HepG2 (cell line): ENCODE data around the gene NOTO.

Experiments
- MAFK ChIP-seq, 2 experiments: IDR thresholded peaks in 1 of 2; conservative IDR thresholded peaks in 1 of 2; 2 replicates each; pipeline ENCODE4 v1.6.1; 2011; ENCODE audit warnings: improper control_type of control experiment in 2 of 2, low read length in 2 of 2
- TF ChIP-seq, protein P1 (sequence below): sonication (generic); formaldehyde crosslinking; IDR thresholded peaks from 2 replicates; pipeline ENCODE4 v1.5.0; 2020; ENCODE audit warnings: mild to moderate bottlenecking, missing genetic modification reagents, moderate library complexity
- TF ChIP-seq, protein P2 (sequence below): sonication (generic); formaldehyde crosslinking; IDR thresholded peaks from 2 replicates; pipeline ENCODE4 v1.4.0; 2020; ENCODE audit warnings: missing genetic modification reagents

DNA sequence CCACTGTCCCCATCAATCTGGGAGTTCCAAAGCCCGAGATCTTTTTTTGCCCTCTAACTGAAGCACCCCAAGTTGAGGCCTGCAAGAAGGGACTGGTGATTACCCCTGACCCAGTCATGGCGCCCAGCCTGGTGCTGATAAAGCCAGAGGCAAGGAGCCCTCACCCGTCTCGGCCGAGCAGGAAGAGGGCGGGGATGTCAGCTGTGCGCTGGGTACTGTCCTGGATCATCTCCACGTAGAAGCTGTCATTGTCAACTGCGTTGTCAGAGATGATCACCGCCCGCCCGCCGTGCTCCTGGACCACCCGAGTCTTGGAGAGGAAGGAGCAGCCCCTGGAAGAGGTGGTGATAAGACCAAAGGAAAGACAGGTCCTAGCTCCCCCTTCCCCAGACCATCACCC is 26.3 kb downstream of the NOTO start:
- TF ChIP-seq MAFK (conservative IDR thresholded peaks at IDR 0.05 in 1 of 2, IDR thresholded peaks at IDR 0.05 in 1 of 2; ENCODE audit: low read length in 2 of 2) = no peak
- TF ChIP-seq, protein P1, sequence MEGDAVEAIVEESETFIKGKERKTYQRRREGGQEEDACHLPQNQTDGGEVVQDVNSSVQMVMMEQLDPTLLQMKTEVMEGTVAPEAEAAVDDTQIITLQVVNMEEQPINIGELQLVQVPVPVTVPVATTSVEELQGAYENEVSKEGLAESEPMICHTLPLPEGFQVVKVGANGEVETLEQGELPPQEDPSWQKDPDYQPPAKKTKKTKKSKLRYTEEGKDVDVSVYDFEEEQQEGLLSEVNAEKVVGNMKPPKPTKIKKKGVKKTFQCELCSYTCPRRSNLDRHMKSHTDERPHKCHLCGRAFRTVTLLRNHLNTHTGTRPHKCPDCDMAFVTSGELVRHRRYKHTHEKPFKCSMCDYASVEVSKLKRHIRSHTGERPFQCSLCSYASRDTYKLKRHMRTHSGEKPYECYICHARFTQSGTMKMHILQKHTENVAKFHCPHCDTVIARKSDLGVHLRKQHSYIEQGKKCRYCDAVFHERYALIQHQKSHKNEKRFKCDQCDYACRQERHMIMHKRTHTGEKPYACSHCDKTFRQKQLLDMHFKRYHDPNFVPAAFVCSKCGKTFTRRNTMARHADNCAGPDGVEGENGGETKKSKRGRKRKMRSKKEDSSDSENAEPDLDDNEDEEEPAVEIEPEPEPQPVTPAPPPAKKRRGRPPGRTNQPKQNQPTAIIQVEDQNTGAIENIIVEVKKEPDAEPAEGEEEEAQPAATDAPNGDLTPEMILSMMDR (CRISPR knock-in tag) = no peak
- TF ChIP-seq, protein P2, sequence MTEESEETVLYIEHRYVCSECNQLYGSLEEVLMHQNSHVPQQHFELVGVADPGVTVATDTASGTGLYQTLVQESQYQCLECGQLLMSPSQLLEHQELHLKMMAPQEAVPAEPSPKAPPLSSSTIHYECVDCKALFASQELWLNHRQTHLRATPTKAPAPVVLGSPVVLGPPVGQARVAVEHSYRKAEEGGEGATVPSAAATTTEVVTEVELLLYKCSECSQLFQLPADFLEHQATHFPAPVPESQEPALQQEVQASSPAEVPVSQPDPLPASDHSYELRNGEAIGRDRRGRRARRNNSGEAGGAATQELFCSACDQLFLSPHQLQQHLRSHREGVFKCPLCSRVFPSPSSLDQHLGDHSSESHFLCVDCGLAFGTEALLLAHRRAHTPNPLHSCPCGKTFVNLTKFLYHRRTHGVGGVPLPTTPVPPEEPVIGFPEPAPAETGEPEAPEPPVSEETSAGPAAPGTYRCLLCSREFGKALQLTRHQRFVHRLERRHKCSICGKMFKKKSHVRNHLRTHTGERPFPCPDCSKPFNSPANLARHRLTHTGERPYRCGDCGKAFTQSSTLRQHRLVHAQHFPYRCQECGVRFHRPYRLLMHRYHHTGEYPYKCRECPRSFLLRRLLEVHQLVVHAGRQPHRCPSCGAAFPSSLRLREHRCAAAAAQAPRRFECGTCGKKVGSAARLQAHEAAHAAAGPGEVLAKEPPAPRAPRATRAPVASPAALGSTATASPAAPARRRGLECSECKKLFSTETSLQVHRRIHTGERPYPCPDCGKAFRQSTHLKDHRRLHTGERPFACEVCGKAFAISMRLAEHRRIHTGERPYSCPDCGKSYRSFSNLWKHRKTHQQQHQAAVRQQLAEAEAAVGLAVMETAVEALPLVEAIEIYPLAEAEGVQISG (CRISPR knock-in tag) = no peak
